Epithelial cell of esophagus (primary cell): Measurements from ENCODE around the gene SLC37A1.

ENCODE experiments used
- DNase-seq: peaks from one replicate; pipeline ENCODE4 v3.0.0; 2010; ENCODE audit warnings: low read depth
- H3K4me3 ChIP-seq: 2 replicates; pipeline ENCODE4 v1.5.1; 2011; ENCODE audit warnings: mild to moderate bottlenecking, low read length, control low read depth
- CTCF ChIP-seq: IDR thresholded peaks from 2 replicates; pipeline ENCODE4 v1.5.1; 2011; ENCODE audit warnings: low read depth, mild to moderate bottlenecking, low read length, control low read depth, inconsistent platforms; ENCODE audit not compliant: insufficient read depth; ENCODE audit errors: missing control alignments

SLC37A1 gene

GRCh38 chr21:42554251-42554961 lies 40.8 kb downstream of the SLC37A1 start:
- DNase-seq, result no peak
- no peak overlapping the region for H3K4me3 ChIP-seq
- no peak for TF ChIP-seq CTCF

- DNase-seq, result no peak
- no peak for TF ChIP-seq CTCF
Observed at GRCh38 chr21:42555756-42556438, 42.2 kb downstream of the SLC37A1 start.

GRCh38 chr21:42556476-42556875 lies 42.8 kb downstream of the SLC37A1 start:
- no peak overlapping the region for H3K4me3 ChIP-seq
- DNase-seq, result no peak
- TF ChIP-seq CTCF, result no peak

More at GRCh38 chr21:42555756-42556438, 42.2 kb downstream of the SLC37A1 start:
- H3K4me3 ChIP-seq, result no peak overlapping the region

- no peak for DNase-seq
- H3K4me3 ChIP-seq, result no peak overlapping the region
- no peak for TF ChIP-seq CTCF
Observed at GRCh38 chr21:42556960-42557359, 43.3 kb downstream of the SLC37A1 start.

GRCh38 chr21:42557420-42557819 lies 43.8 kb downstream of the SLC37A1 start:
- H3K4me3 ChIP-seq, result no peak overlapping the region
- no peak for DNase-seq
- TF ChIP-seq CTCF, result no peak

- TF ChIP-seq CTCF, result no peak
- DNase-seq, result no peak
- no peak overlapping the region for H3K4me3 ChIP-seq
Observed at GRCh38 chr21:42558368-42558767, 44.7 kb downstream of the SLC37A1 start.
